Dermis microvascular lymphatic vessel endothelial cell (primary cell): ENCODE measurements around the gene ATP2B3. TPM values are rescaled to one million over a fixed set of nuclear protein-coding genes. Genes with fewer than 3 reads are reported as not detected.
A peak's percentile ranks its signal among the peaks of the same experiment; 100 is the strongest.

Source experiments
- DNase-seq, 2 donors: peaks; one replicate each; pipeline versions ENCODE4 v3.0.0 to v3.0.0-alpha.2; 2010; ENCODE audit warnings: low read depth in 2 of 2
- total RNA-seq: library from RNA; depleted of rRNA; stranded (reverse); fragments of >200 nt; gene quantifications from 2 replicates; pipeline ENCODE4 v1.2.1, GENCODE V29; 2014

Gene ATP2B3
- not detected in 2 replicates for total RNA-seq

GRCh38 chrX:153517423-153517822, at the start of gene ATP2B3:
Gene ATP2B3, plus strand, starts transcription at chrX:153517642. Its CDS starts 18,606 bp downstream, at chrX:153536248.
- no peak for DNase-seq

- no peak for DNase-seq
Measured at GRCh38 chrX:153468008-153468580, 49.3 kb upstream of the ATP2B3 start.

- peak in 1 of 2 donors; percentile 47 for DNase-seq
Measured at GRCh38 chrX:153469811-153470410, 47.5 kb upstream of the ATP2B3 start.

- peak; percentile 68 to 91 for DNase-seq
Measured at GRCh38 chrX:153470411-153471363, 46.8 kb upstream of the ATP2B3 start, which contains the start of gene HAUS7. Gene HAUS7, minus strand, starts transcription at chrX:153470576. Its CDS starts 19 bp downstream, at chrX:153470557.

GRCh38 chrX:153471663-153472280, 45.7 kb upstream of the ATP2B3 start:
- no peak for DNase-seq

- no peak for DNase-seq
Measured at GRCh38 chrX:153473126-153473525, 44.3 kb upstream of the ATP2B3 start.

- no peak for DNase-seq
Measured at GRCh38 chrX:153474266-153474665, 43.2 kb upstream of the ATP2B3 start.

GRCh38 chrX:153474718-153475117, 42.7 kb upstream of the ATP2B3 start:
- DNase-seq, result peak in 1 of 2 donors; percentile 88

- no peak for DNase-seq
Measured at GRCh38 chrX:153475271-153475670, 42.2 kb upstream of the ATP2B3 start.

GRCh38 chrX:153475751-153476281, 41.6 kb upstream of the ATP2B3 start:
- DNase-seq, result no peak

GRCh38 chrX:153476666-153477363, 40.6 kb upstream of the ATP2B3 start:
- peak in 1 of 2 donors; percentile 89 for DNase-seq

GRCh38 chrX:153477364-153477857, 40.0 kb upstream of the ATP2B3 start:
- no peak for DNase-seq

GRCh38 chrX:153477901-153478300, 39.5 kb upstream of the ATP2B3 start:
- DNase-seq, result no peak

- DNase-seq, result no peak
Measured at GRCh38 chrX:153478746-153479145, 38.7 kb upstream of the ATP2B3 start.

GRCh38 chrX:153481043-153481442, 36.4 kb upstream of the ATP2B3 start:
- DNase-seq, result no peak

GRCh38 chrX:153482376-153483015, 34.9 kb upstream of the ATP2B3 start:
- DNase-seq, result no peak

GRCh38 chrX:153485396-153486080, 31.9 kb upstream of the ATP2B3 start:
- DNase-seq, result no peak

GRCh38 chrX:153486171-153486570, 31.3 kb upstream of the ATP2B3 start:
- no peak for DNase-seq

GRCh38 chrX:153487590-153488071, 29.8 kb upstream of the ATP2B3 start:
- DNase-seq, result peak in 1 of 2 donors; percentile 59
